Uterus (tissue), 2 donors: ENCODE measurements around the gene CFAP92.

ENCODE experiments used
- POLR2A ChIP-seq, 2 donors: fragments of 450-650 bp; IDR thresholded peaks; one replicate each; pipeline ENCODE4 v1.6.1; 2016; ENCODE audit warnings: antibody characterized with exemption in 2 of 2, mild to moderate bottlenecking in 1 of 2, moderate library complexity in 1 of 2
- TF ChIP-seq, protein P1 (sequence below), 4 experiments: fragments of 200-600 bp in 2 of 4; fragments of 450-650 bp in 2 of 4; sonication (generic) in 2 of 4; IDR thresholded peaks; one replicate each; pipeline ENCODE4 v1.5.1; 2016 to 2019; ENCODE audit warnings: antibody characterized with exemption in 4 of 4, mild to moderate bottlenecking in 2 of 4, moderate library complexity in 1 of 4

DNA sequence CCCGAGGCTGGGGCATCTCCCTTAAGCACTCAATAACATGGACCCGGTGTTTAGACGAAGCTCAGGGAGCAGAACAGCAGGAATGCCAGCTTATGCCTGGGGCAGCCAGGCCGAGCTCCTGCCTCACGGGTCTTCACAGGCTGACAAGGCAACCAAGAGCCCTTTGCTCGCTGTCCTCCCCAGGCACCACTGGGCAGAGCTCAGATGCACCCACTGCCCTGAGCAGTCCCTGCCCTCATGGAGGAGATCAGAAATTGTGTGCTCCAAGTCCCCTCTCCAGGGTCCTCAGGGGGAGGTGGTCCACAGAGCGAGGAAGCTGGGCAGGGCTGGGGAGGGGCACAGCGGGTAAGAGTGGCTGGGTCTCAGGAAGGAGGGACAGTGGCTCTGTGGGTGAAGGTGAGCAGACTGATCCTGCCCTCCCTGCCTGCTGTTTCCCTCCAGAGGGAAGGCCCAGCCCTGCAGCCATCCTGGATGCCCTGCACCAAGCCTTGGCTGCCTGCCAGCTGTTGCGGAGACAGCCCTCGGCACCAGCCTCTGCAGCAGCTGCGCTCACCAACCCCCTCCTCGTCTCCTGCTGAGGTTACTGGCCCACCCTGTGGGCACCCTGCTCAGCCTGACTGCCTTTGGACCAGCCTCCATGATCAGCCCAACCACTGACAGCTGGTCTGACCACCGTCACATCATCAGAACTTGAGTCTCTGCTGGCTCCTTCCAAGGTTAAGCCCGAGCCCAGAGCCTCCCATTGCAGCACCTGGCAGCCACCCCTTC lies 45.6 kb upstream of the CFAP92 start:
- TF ChIP-seq, protein P1, sequence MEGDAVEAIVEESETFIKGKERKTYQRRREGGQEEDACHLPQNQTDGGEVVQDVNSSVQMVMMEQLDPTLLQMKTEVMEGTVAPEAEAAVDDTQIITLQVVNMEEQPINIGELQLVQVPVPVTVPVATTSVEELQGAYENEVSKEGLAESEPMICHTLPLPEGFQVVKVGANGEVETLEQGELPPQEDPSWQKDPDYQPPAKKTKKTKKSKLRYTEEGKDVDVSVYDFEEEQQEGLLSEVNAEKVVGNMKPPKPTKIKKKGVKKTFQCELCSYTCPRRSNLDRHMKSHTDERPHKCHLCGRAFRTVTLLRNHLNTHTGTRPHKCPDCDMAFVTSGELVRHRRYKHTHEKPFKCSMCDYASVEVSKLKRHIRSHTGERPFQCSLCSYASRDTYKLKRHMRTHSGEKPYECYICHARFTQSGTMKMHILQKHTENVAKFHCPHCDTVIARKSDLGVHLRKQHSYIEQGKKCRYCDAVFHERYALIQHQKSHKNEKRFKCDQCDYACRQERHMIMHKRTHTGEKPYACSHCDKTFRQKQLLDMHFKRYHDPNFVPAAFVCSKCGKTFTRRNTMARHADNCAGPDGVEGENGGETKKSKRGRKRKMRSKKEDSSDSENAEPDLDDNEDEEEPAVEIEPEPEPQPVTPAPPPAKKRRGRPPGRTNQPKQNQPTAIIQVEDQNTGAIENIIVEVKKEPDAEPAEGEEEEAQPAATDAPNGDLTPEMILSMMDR (IDR thresholded peaks at IDR 0.05), result no peak
- no peak for TF ChIP-seq POLR2A (IDR thresholded peaks at IDR 0.05)
